CD4-positive, alpha-beta T cell treated with Interleukin-1 beta for 1 hour (primary cell): ENCODE data around the gene CYBB.

Source experiments
- DNase-seq, 2 donors: peaks; one replicate each; pipeline ENCODE4 v3.0.0-alpha.2; 2020 to 2022

Gene CYBB

GRCh38 chrX:37786624-37787422, 7.0 kb downstream of the CYBB start:
- peak in 1 of 2 donors; percentile 10 for DNase-seq

DNA sequence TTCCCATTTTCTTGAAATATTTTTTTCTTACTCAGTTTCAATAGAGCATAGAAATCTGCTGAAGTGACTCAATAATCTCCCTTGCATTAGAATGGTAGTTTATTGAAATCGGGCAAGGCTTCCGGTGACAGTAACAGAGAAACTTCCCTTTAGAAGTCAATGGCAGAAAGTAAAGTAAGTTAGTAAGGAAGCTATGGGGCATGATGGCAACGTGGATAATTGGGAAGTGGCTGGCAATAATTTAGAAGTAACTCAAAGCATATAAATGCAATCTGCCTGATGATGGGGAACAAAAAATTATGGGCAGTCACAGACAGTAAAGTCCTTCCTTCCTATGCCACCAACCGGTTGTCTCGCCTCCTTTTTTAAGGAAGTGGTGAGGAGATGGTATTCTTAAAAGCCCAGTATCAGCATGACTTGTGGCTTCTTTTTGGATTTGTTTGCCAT, 7.6 kb downstream of the CYBB start:
- DNase-seq: peak in 1 of 2 donors; percentile 5

DNA sequence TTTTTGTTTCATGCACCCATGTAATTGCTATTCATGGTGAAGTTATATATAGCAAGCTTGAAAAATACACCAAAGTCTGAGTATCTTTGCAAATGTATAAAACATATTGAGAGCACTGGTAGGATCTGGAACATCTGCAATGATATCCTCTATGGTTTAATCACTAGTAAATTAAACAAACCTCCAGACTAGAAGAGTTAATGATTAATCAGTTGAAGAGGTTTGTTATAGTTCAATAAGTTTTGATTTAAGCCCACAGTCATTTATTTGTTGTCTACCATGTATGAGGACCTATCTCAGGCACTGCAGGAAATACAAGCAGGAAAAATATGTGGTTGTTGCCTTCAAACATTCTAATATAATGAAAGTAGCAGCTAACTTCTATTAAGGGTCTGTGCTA, 16.5 kb downstream of the CYBB start:
- no peak for DNase-seq

DNA sequence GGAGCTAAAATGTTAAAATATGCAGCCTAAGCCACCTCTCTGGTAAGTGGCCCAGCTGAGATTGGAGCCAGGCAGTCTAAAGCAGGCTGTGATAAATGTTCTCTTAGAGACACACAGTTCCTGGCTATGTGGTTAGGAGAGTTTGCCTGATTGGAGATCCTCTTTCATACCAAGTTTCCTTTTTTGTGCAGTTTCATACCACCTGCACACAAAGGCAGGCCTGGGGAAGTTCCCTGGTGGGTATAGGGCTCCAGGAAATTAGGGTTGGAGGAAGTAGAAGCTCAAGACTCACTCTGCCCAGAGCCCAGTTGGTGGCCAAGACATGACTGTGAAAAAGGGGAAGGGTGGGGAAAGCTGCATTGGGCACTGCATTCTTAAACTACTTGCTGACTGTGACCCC, 16.9 kb downstream of the CYBB start:
- peak in 1 of 2 donors; percentile 65 for DNase-seq

- no peak for DNase-seq
Measured at GRCh38 chrX:37799936-37800335, 20.1 kb downstream of the CYBB start.

DNA sequence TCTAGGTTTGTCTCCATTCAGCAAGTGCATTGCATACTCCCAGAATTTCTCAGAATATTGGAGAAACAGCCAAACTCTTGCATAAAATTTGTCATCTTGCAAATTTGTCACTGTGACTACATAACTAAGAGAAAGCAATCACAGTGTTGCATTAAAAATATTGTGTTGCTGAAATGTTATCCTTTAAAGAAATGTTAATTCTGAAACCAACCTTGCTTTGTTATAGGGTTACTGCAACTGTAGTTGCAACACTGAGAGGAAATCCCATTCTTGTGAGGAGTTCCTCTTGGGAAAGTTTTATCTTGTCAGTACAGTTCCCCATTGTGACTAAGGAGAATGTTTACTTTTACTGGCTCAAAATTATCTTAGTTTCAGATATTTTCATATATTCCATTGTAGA, 20.9 kb downstream of the CYBB start:
- no peak for DNase-seq

DNA sequence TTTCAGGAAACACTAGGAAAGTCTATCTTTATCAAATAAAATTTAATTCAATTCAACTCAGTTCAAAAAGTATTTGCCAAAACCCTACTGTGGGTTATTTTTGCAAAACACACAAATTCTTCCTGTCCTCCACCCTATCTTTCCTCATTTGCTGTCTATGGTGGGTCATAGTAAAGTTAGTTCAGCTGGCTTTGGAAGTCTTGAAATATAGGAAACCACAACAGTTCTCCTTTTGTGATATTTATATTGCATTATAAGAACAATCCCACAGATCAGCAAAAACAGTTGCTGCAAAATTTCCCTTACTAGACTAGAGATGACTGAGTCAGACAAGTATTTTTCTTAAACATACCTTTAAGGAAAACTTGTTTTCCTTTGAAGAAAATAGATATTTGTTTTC, 22.2 kb downstream of the CYBB start:
- DNase-seq: no peak

GRCh38 chrX:37803057-37803456, 23.2 kb downstream of the CYBB start:
- no peak for DNase-seq

DNA sequence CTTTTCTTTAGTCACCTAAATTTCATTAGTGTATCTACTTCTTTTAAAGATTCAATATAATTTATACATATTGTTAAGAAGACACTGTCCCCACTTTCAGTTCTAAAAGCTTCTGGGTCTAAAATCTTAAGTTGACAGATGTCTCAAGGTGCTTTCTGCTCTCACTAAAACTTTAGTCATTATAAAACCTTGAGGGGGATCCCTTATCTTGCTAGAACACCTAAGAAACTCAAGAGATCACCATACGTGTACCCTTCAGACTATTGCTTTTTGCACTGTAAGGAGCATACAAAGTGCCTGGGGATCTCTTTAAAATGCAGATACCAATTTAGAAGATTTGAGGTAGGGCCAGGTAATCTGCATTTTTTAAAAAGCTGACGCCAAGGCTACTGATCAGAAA, 30.1 kb downstream of the CYBB start:
- DNase-seq: no peak

- DNase-seq: no peak
Measured at GRCh38 chrX:37812110-37812509, 32.3 kb downstream of the CYBB start.

- DNase-seq: no peak
Measured at GRCh38 chrX:37813570-37813969, 33.7 kb downstream of the CYBB start.

DNA sequence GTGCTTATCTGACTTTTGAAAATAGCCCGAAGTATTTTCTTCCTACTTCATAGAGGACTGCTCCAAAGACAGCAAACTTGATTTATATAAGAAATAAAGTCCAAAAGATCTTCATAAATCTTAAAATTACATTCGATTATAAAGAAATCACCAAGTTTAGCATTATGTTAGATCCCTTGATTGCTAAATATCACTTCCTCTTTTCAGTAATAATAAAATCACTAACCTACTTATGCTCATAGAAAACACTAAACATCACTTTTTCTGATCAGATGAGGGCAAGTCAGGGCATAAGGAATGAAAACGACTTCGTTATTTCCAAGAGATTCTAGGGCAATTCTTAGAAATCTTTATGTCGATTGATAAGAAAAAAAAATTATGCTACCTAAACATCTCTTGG, 35.5 kb downstream of the CYBB start:
- no peak for DNase-seq

DNA sequence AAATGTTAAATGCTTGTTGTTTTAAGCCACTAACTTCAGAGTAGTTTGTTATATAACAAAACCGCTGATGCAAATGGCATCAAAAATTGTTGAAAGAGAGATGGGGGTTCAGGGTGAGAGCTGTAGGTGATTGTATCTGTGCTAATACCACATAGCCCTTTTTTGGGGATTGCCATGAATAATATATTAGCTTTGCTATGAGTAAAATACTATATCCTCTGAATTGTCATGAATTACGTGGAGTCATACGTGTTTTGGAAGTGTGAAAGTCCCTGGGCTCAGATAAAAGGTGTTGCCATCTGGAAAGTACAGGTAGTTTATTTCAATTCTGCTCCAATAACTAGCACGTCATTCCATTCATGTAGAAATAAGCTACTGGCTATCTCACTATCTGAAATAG, 36.9 kb downstream of the CYBB start:
- no peak for DNase-seq

- DNase-seq: no peak
Measured at GRCh38 chrX:37817176-37817575, 37.3 kb downstream of the CYBB start.

DNA sequence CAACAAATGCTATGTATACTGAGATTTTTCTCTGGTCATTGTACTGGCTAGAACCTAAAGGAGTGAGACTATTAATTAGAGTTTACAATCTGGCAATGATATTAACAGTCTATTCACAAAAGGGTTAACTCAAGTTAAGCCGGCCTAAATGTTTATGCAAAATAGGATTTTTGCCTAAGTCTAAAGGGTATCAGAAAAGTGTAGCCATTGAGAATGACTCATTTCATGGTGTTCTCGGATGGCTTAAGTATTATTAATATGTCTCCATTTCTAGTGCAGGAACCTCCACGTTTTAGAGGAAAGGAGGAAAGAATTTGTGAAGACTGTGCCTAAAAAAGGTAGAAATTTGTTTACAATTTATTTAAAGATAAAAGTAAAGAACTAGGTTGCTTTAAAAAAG, 37.7 kb downstream of the CYBB start:
- no peak for DNase-seq

- DNase-seq: peak in 1 of 2 donors; percentile 30
Measured at GRCh38 chrX:37818031-37818430, 38.2 kb downstream of the CYBB start.

DNA sequence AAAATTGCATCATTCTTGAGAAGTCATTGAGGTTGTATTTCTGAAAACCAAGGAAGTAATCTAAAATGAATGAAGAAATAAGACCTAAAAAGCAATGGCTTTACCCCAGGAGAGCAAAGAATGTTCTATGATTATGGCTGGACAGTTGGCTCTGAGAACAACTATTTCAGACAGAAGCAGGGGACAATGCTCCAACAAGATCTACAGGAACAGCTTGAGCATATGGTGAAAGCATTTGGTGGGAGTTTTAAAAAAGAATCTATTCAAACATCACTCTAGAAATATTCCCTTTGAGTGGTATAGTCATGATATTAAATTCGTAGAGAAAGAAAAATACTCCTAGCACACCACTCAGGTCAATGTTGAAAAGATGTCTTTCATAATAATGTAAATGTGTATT, 40.8 kb downstream of the CYBB start:
- DNase-seq: no peak

DNA sequence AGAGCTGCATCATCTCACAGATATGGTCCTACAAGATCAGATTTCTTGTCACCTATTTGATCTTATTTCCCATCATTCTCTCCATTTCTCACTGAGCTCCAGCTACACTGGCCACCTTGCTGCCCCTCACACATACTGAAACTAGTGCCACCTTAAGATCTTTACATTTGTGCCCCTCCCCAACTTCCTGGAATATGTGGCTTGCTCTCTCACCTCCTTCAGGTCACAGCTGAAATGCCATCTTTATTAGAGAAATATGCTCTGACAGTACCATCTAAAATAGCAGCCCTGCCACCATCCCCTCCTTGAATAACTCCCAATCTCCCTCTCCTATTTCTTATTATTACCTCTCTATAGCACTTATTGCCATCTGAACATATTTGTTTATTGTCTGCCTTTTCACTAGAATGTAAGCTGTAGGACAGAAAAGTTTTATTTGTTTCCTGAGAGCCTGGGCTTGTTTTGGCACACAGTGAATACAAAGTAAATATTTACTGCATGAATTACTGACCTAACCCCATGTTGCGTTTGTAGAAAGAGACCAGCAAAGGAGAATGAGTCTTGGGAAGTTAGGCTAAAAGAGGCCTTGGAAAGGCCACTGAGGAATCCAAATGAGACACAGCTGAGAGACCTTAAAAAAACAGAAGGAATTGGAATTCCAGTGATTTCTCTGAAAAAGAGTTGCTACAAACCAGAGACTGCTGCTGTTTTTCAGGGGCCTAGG, 44.8 kb downstream of the CYBB start:
- no peak for DNase-seq

- peak; percentile 57 to 63 for DNase-seq
Measured at GRCh38 chrX:37825215-37825842, 45.5 kb downstream of the CYBB start.

DNA sequence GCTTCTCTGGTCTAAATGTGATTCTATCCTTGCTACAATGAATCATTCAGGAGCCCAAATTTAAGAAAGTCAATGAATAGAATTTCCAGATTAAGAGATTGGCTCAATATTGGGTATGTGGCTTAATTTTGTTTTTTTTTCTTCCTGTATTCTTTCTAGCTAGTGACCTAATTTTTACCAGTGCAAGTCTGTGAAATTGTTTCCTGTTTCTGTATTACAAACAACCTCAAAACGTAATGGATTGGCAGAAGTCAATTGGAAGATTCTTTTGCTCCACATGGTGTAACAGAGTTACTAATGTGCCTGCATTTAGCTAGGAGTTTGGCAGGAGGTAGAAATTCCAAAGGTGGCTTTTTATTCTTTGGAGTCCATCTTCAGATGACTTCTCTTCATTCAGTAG, 49.9 kb downstream of the CYBB start:
- no peak for DNase-seq

DNA sequence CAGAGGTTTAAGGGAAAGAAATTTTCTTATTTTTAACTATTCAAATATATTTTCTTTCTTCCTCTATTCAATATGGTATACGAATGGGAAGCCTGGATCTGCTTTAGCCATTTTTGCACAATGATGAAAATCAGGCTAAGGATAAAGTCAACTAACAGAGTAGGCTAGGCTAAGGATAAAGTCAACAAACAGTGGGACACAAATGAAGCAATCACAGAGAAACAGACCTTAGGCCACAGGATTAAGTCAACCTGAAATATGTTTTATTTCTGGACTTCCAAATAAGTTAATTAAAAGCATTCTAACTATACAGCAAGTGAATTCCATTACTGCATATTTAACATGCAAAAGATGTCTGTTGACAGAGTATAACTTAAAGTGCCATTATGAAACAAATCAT, 50.5 kb downstream of the CYBB start:
- no peak for DNase-seq

GRCh38 chrX:37834937-37835336, 55.1 kb downstream of the CYBB start:
- no peak for DNase-seq

GRCh38 chrX:37840931-37841330, 61.1 kb downstream of the CYBB start:
- no peak for DNase-seq

DNA sequence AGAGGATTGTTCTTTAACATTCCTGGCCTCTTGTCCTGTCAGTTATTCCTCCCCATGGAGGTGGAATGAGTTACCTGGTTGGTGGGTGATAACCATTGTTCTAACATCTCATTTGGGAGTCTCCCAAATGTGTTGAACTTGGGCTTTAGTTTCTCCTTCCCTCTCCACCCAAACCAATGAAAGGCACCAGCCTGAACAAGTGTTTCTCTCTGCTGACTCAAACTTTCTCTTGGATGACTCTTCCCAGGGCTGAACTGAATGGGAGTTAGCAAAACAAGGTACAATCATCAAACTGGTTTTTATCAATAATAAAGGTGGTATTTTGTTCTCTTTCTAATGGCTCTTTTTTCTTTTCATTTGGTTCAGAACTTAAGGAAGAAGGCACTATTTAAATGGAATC, 64.8 kb downstream of the CYBB start:
- no peak for DNase-seq
